KMS-11 (cell line): ENCODE results near the gene CELF2.
A peak's percentile ranks its signal among the peaks of the same experiment; 100 is the strongest.

Source experiments
- H2AFZ ChIP-seq: fragments of 200-600 bp; sonication (generic); 2 replicates; pipeline ENCODE4 v1.6.1; 2016; ENCODE audit warnings: antibody characterized with exemption, mixed run types, low read depth
- H3K27ac ChIP-seq: fragments of 200-600 bp; sonication (generic); 2 replicates; pipeline ENCODE4 v1.6.1; 2016; ENCODE audit warnings: mild to moderate bottlenecking, mixed run types
- H3K27me3 ChIP-seq: fragments of 200-600 bp; sonication (generic); 2 replicates; pipeline ENCODE4 v1.6.1; 2017; ENCODE audit warnings: mild to moderate bottlenecking, low read depth, mixed run types, moderate library complexity; ENCODE audit not compliant: insufficient read depth
- H3K36me3 ChIP-seq: fragments of 200-600 bp; sonication (generic); 2 replicates; pipeline ENCODE4 v1.6.1; 2017; ENCODE audit warnings: mild to moderate bottlenecking, mixed run types; ENCODE audit not compliant: insufficient read depth
- H3K4me1 ChIP-seq: fragments of 200-600 bp; sonication (generic); 2 replicates; pipeline ENCODE4 v1.6.1; 2016; ENCODE audit warnings: mild to moderate bottlenecking, low read depth, mixed run types; ENCODE audit not compliant: poor library complexity, severe bottlenecking
- H3K4me2 ChIP-seq: fragments of 200-600 bp; sonication (generic); 2 replicates; pipeline ENCODE4 v1.7.0; 2016; ENCODE audit warnings: mild to moderate bottlenecking, mixed run types
- H3K4me3 ChIP-seq: fragments of 200-600 bp; sonication (generic); IDR thresholded peaks from 2 replicates; pipeline ENCODE4 v1.6.1; 2017; ENCODE audit warnings: low read depth, low read length, mixed read lengths; ENCODE audit not compliant: insufficient read depth
- H3K79me2 ChIP-seq: fragments of 200-600 bp; sonication (generic); 2 replicates; pipeline ENCODE4 v1.6.1; 2016; ENCODE audit warnings: low read depth, mixed run types; ENCODE audit not compliant: insufficient read depth
- H3K9ac ChIP-seq: fragments of 200-600 bp; sonication (generic); 2 replicates; pipeline ENCODE4 v1.6.1; 2016; ENCODE audit warnings: mild to moderate bottlenecking, mixed run types
- H4K20me1 ChIP-seq: fragments of 200-600 bp; sonication (generic); 2 replicates; pipeline ENCODE4 v1.6.1; 2016; ENCODE audit warnings: mild to moderate bottlenecking, mixed run types; ENCODE audit not compliant: insufficient read depth
- TF ChIP-seq, protein P1 (sequence below): fragments of 200-600 bp; sonication (generic); conservative IDR thresholded peaks from 2 replicates; pipeline ENCODE4 v1.6.1; 2017; ENCODE audit warnings: low read depth, mild to moderate bottlenecking, antibody characterized with exemption, low read length, moderate library complexity, mixed read lengths

CELF2 gene

DNA sequence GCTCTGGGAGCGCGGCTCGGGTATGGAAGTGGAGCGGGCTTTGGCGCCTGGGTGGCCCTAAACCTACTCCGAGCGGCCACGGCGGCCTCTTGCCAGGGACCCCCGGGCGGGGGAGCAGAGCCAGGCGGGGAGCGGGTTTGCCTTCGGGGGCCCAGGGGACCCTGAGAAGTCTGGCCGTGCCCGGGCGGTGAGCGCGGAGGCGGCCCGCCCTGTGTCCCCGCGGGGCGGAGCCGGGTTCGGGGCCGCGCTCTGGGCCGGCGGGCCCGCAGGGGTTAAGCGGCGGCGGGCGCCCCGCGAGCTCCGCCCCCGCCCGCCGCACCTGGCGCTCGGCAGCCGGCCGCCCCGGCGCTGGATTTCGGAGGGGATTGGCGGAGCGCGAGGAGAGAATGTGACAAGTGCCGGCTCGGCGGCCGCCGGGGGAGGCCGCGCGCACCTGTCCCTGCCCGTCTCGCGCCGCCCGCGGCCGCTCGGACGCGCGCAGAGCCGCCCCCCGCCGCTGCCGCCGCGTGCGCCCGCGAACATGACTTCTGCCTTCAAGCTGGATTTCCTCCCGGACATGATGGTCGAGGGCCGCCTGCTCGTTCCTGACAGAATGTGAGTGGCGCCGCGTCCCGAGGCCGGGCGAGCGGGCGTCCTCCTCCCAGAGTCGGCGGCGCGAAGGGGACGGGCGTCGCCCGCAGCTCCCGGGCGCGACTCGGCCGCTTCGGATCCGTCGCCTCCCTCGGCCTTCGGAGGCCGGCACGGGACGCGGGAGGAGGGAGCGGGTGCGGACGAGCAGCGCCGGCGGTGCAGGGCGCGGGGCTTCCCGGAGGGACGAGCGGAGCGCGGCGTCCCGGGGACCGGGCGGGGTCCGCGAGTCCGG is at the start of gene CELF2:
Gene CELF2 (plus strand): TSS at position 303 of the 862 bp plus-strand sequence. CDS start 218 bp downstream, at position 521.
- Histone ChIP-seq H3K27me3 (no peaks in the 10 kb centered on the region), H3K36me3 (no peaks in the 10 kb centered on the region), H2AFZ (peak within 1 kb of the TSS; percentile 93), H3K79me2 (no peaks in the 10 kb centered on the region), H3K27ac (peak within 1 kb of the TSS; percentile 40), H4K20me1 (no peaks in the 10 kb centered on the region), H3K4me1 (peaks cover 14% of the 10 kb centered on the region), H3K9ac (peak within 1 kb of the TSS; percentile 69), H3K4me2 (peak within 1 kb of the TSS; percentile 55), H3K4me3 (no peak within 1 kb of the TSS)
- TF ChIP-seq, protein P1, sequence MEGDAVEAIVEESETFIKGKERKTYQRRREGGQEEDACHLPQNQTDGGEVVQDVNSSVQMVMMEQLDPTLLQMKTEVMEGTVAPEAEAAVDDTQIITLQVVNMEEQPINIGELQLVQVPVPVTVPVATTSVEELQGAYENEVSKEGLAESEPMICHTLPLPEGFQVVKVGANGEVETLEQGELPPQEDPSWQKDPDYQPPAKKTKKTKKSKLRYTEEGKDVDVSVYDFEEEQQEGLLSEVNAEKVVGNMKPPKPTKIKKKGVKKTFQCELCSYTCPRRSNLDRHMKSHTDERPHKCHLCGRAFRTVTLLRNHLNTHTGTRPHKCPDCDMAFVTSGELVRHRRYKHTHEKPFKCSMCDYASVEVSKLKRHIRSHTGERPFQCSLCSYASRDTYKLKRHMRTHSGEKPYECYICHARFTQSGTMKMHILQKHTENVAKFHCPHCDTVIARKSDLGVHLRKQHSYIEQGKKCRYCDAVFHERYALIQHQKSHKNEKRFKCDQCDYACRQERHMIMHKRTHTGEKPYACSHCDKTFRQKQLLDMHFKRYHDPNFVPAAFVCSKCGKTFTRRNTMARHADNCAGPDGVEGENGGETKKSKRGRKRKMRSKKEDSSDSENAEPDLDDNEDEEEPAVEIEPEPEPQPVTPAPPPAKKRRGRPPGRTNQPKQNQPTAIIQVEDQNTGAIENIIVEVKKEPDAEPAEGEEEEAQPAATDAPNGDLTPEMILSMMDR, result no peak

- Histone ChIP-seq H3K79me2 (no peaks in the 10 kb centered on the region), H4K20me1 (no peaks in the 10 kb centered on the region), H2AFZ (no peak overlapping the region), H3K27ac (no peak overlapping the region), H3K4me3 (no peak overlapping the region), H3K9ac (no peak overlapping the region), H3K4me1 (no peaks in the 10 kb centered on the region), H3K27me3 (no peaks in the 10 kb centered on the region), H3K4me2 (no peak overlapping the region), H3K36me3 (no peaks in the 10 kb centered on the region)
- TF ChIP-seq, protein P1, result no peak
Measured at GRCh38 chr10:10968257-10968588, 49.4 kb upstream of the CELF2 start.

GRCh38 chr10:10973310-10973709 is 44.4 kb upstream of the CELF2 start:
- no peak overlapping the region for H3K27ac ChIP-seq
- H3K9ac ChIP-seq, result no peak overlapping the region
- no peak overlapping the region for H2AFZ ChIP-seq
- H3K79me2 ChIP-seq, result no peaks in the 10 kb centered on the region
- H3K27me3 ChIP-seq, result no peaks in the 10 kb centered on the region
- H3K4me2 ChIP-seq, result no peak overlapping the region
- H3K4me1 ChIP-seq, result no peaks in the 10 kb centered on the region
- no peaks in the 10 kb centered on the region for H4K20me1 ChIP-seq
- TF ChIP-seq, protein P1, result no peak
- H3K4me3 ChIP-seq, result no peak overlapping the region
- H3K36me3 ChIP-seq, result no peaks in the 10 kb centered on the region

GRCh38 chr10:10975647-10976046 is 42.0 kb upstream of the CELF2 start:
- H3K27ac ChIP-seq, result no peak overlapping the region
- H4K20me1 ChIP-seq, result no peaks in the 10 kb centered on the region
- no peaks in the 10 kb centered on the region for H3K36me3 ChIP-seq
- TF ChIP-seq, protein P1, result no peak
- H3K79me2 ChIP-seq, result no peaks in the 10 kb centered on the region
- H2AFZ ChIP-seq, result no peak overlapping the region
- no peaks in the 10 kb centered on the region for H3K27me3 ChIP-seq
- H3K4me2 ChIP-seq, result no peak overlapping the region
- no peak overlapping the region for H3K9ac ChIP-seq
- H3K4me3 ChIP-seq, result no peak overlapping the region
- H3K4me1 ChIP-seq, result no peaks in the 10 kb centered on the region
